Prostate gland (tissue), 2 donors: ENCODE measurements around the gene ACSL1. TPM values are rescaled to one million over a fixed set of nuclear protein-coding genes. Genes with fewer than 3 reads are reported as not detected.

Source experiments
- DNase-seq: peaks from one replicate; pipeline ENCODE4 v3.0.0-alpha.2; 2019; ENCODE audit warnings: low spot score
- H3K27ac ChIP-seq, 2 donors: fragments of 200-600 bp; sonication (generic); 2 replicates each; pipeline ENCODE4 v1.5.1; 2017 to 2019
- H3K27me3 ChIP-seq: fragments of 200-600 bp; sonication (generic); replicated peaks from 2 replicates; pipeline ENCODE4 v1.5.1; 2019; ENCODE audit not compliant: insufficient read depth
- H3K36me3 ChIP-seq, 2 donors: fragments of 200-600 bp; sonication (generic); 1 replicate in 1 of 2; 2 replicates in 1 of 2; pipeline versions ENCODE4 v1.5.1 to v1.8.1; 2017 to 2019
- H3K4me1 ChIP-seq: fragments of 200-600 bp; sonication (generic); replicated peaks from 2 replicates; pipeline ENCODE4 v1.5.1; 2019
- H3K4me3 ChIP-seq, 2 donors: fragments of 200-600 bp; sonication (generic); 2 replicates each; pipeline ENCODE4 v1.5.1; 2017 to 2019
- H3K9me3 ChIP-seq: fragments of 200-600 bp; sonication (generic); 2 replicates; pipeline ENCODE4 v1.5.1; 2017
- POLR2A ChIP-seq: fragments of 450-650 bp; IDR thresholded peaks from one replicate; pipeline ENCODE4 v1.6.1; 2016; ENCODE audit warnings: antibody characterized with exemption, mild to moderate bottlenecking
- POLR2AphosphoS5 ChIP-seq: sonication (generic); formaldehyde crosslinking; IDR thresholded peaks from one replicate; pipeline ENCODE4 v1.6.1; 2017; ENCODE audit warnings: antibody characterized with exemption
- WGBS: methylation state at CpG from one replicate; pipeline ENCODE4 v1.1.5; 2018; 5-methylcytosine and 5-hydroxymethylcytosine counted together
- intact Hi-C: fragments of 100-400 bp; cut with DNase I; formaldehyde crosslinking; loops from one replicate; pipeline ENCODE4 v1.14.2; 2022
- total RNA-seq, 2 donors: library from RNA; depleted of rRNA; stranded (reverse); fragments of >200 nt; gene quantifications; one replicate each; pipeline ENCODE4 v1.1.0, GENCODE V29; 2016
- TF ChIP-seq, protein P1 (sequence below), 4 experiments: fragments of 200-600 bp in 2 of 4; fragments of 450-650 bp in 2 of 4; sonication (generic) in 2 of 4; IDR thresholded peaks; 1 replicate in 3 of 4; 2 replicates in 1 of 4; pipeline ENCODE4 v1.5.1; 2016 to 2019; ENCODE audit warnings: antibody characterized with exemption in 4 of 4, mild to moderate bottlenecking in 2 of 4, moderate library complexity in 2 of 4

The ACSL1 gene
- total RNA-seq, 2 donors from 2014 or later = 71.7 to 157 TPM

GRCh38 chr4:184719407-184719806 lies 106.4 kb downstream of the ACSL1 start:
- intact Hi-C loops = no loop called here
- 100% methylated on average over 2 of the region's 3 CpGs for WGBS
- H3K27ac ChIP-seq = no peak overlapping the region
- H3K9me3 ChIP-seq = no peaks in the 10 kb centered on the region
- no peak overlapping the region for H3K4me3 ChIP-seq
- no peaks in the 10 kb centered on the region for H3K27me3 ChIP-seq
- no peaks in the 10 kb centered on the region for H3K4me1 ChIP-seq
- H3K36me3 ChIP-seq = no peaks in the 10 kb centered on the region
- DNase-seq = no peak
- TF ChIP-seq, protein P1, sequence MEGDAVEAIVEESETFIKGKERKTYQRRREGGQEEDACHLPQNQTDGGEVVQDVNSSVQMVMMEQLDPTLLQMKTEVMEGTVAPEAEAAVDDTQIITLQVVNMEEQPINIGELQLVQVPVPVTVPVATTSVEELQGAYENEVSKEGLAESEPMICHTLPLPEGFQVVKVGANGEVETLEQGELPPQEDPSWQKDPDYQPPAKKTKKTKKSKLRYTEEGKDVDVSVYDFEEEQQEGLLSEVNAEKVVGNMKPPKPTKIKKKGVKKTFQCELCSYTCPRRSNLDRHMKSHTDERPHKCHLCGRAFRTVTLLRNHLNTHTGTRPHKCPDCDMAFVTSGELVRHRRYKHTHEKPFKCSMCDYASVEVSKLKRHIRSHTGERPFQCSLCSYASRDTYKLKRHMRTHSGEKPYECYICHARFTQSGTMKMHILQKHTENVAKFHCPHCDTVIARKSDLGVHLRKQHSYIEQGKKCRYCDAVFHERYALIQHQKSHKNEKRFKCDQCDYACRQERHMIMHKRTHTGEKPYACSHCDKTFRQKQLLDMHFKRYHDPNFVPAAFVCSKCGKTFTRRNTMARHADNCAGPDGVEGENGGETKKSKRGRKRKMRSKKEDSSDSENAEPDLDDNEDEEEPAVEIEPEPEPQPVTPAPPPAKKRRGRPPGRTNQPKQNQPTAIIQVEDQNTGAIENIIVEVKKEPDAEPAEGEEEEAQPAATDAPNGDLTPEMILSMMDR (IDR thresholded peaks at IDR 0.05) = no peak
- TF ChIP-seq POLR2AphosphoS5 = no peak
- TF ChIP-seq POLR2A = no peak

- Histone ChIP-seq H3K9me3 (no peaks in the 10 kb centered on the region), H3K4me3 (no peak overlapping the region), H3K36me3 (no peaks in the 10 kb centered on the region), H3K27me3 (no peaks in the 10 kb centered on the region), H3K4me1 (no peaks in the 10 kb centered on the region), H3K27ac (no peak overlapping the region)
- DNase-seq = no peak
- TF ChIP-seq POLR2AphosphoS5 (no peak), POLR2A (no peak)
- TF ChIP-seq, protein P1 (IDR thresholded peaks at IDR 0.05) = no peak
- intact Hi-C loops = no loop called here
- 86% methylated on average over 4 of the region's 4 CpGs for WGBS
Observed at GRCh38 chr4:184715526-184715925, 110.2 kb downstream of the ACSL1 start.

DNA sequence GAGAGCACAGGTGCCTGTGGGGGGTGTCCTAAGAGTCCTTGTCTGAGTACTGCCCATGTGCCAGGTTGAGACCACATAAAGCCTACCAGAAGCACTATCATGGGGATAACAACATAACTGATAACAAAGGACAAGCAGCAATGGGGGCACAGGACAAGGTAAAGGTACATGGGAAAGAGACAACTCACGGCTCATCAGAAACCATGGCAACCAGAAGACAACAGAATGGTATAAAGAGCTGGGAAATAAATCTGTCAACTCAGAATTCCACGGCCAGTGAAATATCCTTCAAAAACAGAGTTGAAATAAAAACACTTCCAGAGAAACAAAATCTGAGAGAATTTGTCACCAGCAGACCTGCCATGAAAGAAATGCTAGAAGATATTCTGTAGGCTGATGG lies 111.9 kb downstream of the ACSL1 start:
- H3K9me3 ChIP-seq = no peaks in the 10 kb centered on the region
- DNase-seq = no peak

GRCh38 chr4:184712322-184712721 lies 113.4 kb downstream of the ACSL1 start:
- intact Hi-C loops = no loop called here
- no peaks in the 10 kb centered on the region for H3K4me1 ChIP-seq
- DNase-seq = no peak
- TF ChIP-seq POLR2A (no peak), POLR2AphosphoS5 (no peak)
- TF ChIP-seq, protein P1 (IDR thresholded peaks at IDR 0.05) = no peak
- H3K4me3 ChIP-seq = no peak overlapping the region
- H3K27me3 ChIP-seq = no peaks in the 10 kb centered on the region
- no peaks in the 10 kb centered on the region for H3K9me3 ChIP-seq
- no peak overlapping the region for H3K27ac ChIP-seq
- no peaks in the 10 kb centered on the region for H3K36me3 ChIP-seq

More for the DNA sequence above, 111.9 kb downstream of the ACSL1 start:
- Histone ChIP-seq H3K27ac (no peak overlapping the region), H3K27me3 (no peaks in the 10 kb centered on the region), H3K4me3 (no peak overlapping the region), H3K36me3 (no peaks in the 10 kb centered on the region), H3K4me1 (no peaks in the 10 kb centered on the region)
- intact Hi-C loops = no loop called here
- WGBS = 69% methylated on average over 2 of the region's 2 CpGs
- TF ChIP-seq POLR2A (no peak), POLR2AphosphoS5 (no peak)
- TF ChIP-seq, protein P1 (IDR thresholded peaks at IDR 0.05) = no peak

DNA sequence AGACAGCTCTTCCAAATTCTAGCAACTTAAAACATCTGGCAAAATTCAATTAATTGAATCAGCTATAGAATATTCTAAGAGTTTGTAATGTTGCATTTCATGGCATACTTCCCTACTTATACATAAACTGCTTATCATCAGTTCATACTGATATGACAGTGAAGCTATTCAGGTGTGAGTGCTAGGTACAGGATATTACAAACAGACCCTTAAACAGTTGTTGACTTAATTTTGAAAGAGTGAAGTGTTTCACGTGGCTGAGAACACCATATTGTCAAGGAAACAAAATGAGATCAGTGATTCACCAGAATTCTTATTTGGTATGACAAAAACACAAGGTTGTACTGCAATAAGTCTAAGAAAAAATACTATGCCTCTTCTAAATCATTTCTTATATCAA lies 119.3 kb downstream of the ACSL1 start:
- no peak for DNase-seq
- Histone ChIP-seq H3K36me3 (no peaks in the 10 kb centered on the region), H3K4me1 (no peaks in the 10 kb centered on the region), H3K27ac (no peak overlapping the region), H3K4me3 (no peak overlapping the region), H3K9me3 (no peaks in the 10 kb centered on the region), H3K27me3 (no peaks in the 10 kb centered on the region)
- intact Hi-C loops = no loop called here
- no peak for TF ChIP-seq POLR2AphosphoS5
- TF ChIP-seq, protein P1 (IDR thresholded peaks at IDR 0.05) = no peak
- TF ChIP-seq POLR2A = no peak
- 74% methylated on average over 1 of the region's 1 CpG for whole genome bisulfite sequencing
